K562 (cell line): ENCODE measurements around the gene ZNF646. TPM values are rescaled to one million over a fixed set of nuclear protein-coding genes. Genes with fewer than 3 reads are reported as not detected.

ENCODE experiments used
- BCL6 ChIP-seq: fragments of 250-450 bp; sonication (Bioruptor Pico); IDR thresholded peaks from 2 replicates; pipeline ENCODE4 v1.4.0; 2020
- CBX3 ChIP-seq, 2 experiments: IDR thresholded peaks; 1 replicate in 1 of 2; 2 replicates in 1 of 2; pipeline ENCODE4 v1.6.1; 2012; ENCODE audit warnings: inconsistent platforms in 2 of 2, low read length in 2 of 2, borderline replicate concordance in 1 of 2, control low read depth in 1 of 2
- HMGN3 ChIP-seq: IDR thresholded peaks from 2 replicates; pipeline ENCODE4 v1.6.1; 2011; ENCODE audit warnings: borderline replicate concordance, low read depth, mild to moderate bottlenecking, mixed read lengths, low read length; ENCODE audit not compliant: insufficient read length; ENCODE audit errors: extremely low read depth
- PHF8 ChIP-seq: fragments of 200-600 bp; sonication (generic); IDR thresholded peaks from 2 replicates; pipeline ENCODE4 v1.6.1; 2012; ENCODE audit warnings: mixed run types, mild to moderate bottlenecking, inconsistent platforms, low read length, moderate library complexity, borderline replicate concordance
- POLR2AphosphoS5 ChIP-seq: IDR thresholded peaks from 2 replicates; pipeline ENCODE4 v1.6.1; 2011; ENCODE audit warnings: mild to moderate bottlenecking, low read depth, low read length, moderate library complexity; ENCODE audit not compliant: control insufficient read depth, insufficient read depth
- TOE1 ChIP-seq, 2 experiments: fragments of 450-650 bp in 1 of 2; sonication (generic) in 1 of 2; formaldehyde crosslinking in 1 of 2; IDR thresholded peaks; 2 replicates each; pipeline versions ENCODE4 v1.7.1 to v1.8.0; 2016 to 2022; ENCODE audit warnings: borderline replicate concordance in 2 of 2, mild to moderate bottlenecking in 2 of 2, antibody characterized with exemption in 1 of 2, inconsistent platforms in 1 of 2, low read depth in 1 of 2, missing genetic modification reagents in 1 of 2, moderate library complexity in 1 of 2
- ZNF140 ChIP-seq: fragments of 250-450 bp; sonication (Bioruptor Pico); IDR thresholded peaks from 2 replicates; pipeline ENCODE4 v1.8.0; 2021; ENCODE audit warnings: moderate library complexity, mild to moderate bottlenecking, inconsistent platforms
- ZNF239 ChIP-seq: fragments of 250-450 bp; sonication (Bioruptor Pico); IDR thresholded peaks from 2 replicates; pipeline ENCODE4 v1.4.0; 2020; ENCODE audit warnings: mild to moderate bottlenecking
- ZNF253 ChIP-seq: fragments of 250-450 bp; sonication (Bioruptor Pico); conservative IDR thresholded peaks from 2 replicates; pipeline ENCODE4 v1.6.1; 2021; ENCODE audit warnings: mild to moderate bottlenecking
- ZNF263 ChIP-seq: sonication (generic); formaldehyde crosslinking; IDR thresholded peaks from 2 replicates; pipeline ENCODE4 v1.8.0; 2022; ENCODE audit warnings: mild to moderate bottlenecking, missing genetic modification reagents, borderline replicate concordance
- ZNF274 ChIP-seq: IDR thresholded peaks from 2 replicates; pipeline ENCODE4 v1.6.1; 2011; ENCODE audit warnings: low read depth, mild to moderate bottlenecking, low read length, moderate library complexity, borderline replicate concordance
- ZNF445 ChIP-seq: fragments of 250-450 bp; sonication (Bioruptor Pico); IDR thresholded peaks from 2 replicates; pipeline ENCODE4 v1.4.0; 2020; ENCODE audit warnings: low read depth, mild to moderate bottlenecking, moderate library complexity
- ZNF785 ChIP-seq: fragments of 250-450 bp; sonication (Bioruptor Pico); IDR thresholded peaks from 2 replicates; pipeline ENCODE4 v1.4.0; 2020; ENCODE audit warnings: mild to moderate bottlenecking
- polyA plus RNA-seq, 8 experiments: library from polyadenylated mRNA; depleted of rRNA in 4 of 8; stranded (reverse) in 5 of 8; unstranded in 3 of 8; fragments of >200 nt; fragmentation: Nextera tagmentation in 2 of 8; fragmentation: Illumina TruSeq in 1 of 8; extraction: Ambion mirVana in 2 of 8; extraction: Trizol in 1 of 8; gene quantifications; 2 replicates each; pipeline versions ENCODE4 v1.2.1 to v1.2.3, GENCODE V29; 2011 to 2014; ENCODE audit warnings: inconsistent platforms in 1 of 8, missing spikeins in 1 of 8
- total RNA-seq, 7 experiments: library from RNA; depleted of rRNA in 6 of 7; stranded (reverse); fragments of >200 nt in 6 of 7; fragmentation: Illumina TruSeq in 2 of 7; extraction: Trizol in 2 of 7; gene quantifications; 2 replicates each; pipeline versions ENCODE4 v1.2.1 to v1.2.3, GENCODE V29; 2011 to 2021; ENCODE audit warnings: low replicate concordance in 1 of 7
- TF ChIP-seq, protein P1 (sequence below): IDR thresholded peaks from 3 replicates; pipeline ENCODE4 v1.6.1; 2011; ENCODE audit warnings: borderline replicate concordance, mild to moderate bottlenecking, moderate library complexity; ENCODE audit not compliant: insufficient read length; ENCODE audit errors: extremely low read depth
- TF ChIP-seq, protein P2 (sequence below): sonication (generic); formaldehyde crosslinking; IDR thresholded peaks from 2 replicates; pipeline ENCODE4 v1.8.0; 2022; ENCODE audit warnings: mild to moderate bottlenecking, missing genetic modification reagents
- TF ChIP-seq, protein P3 (sequence below): IDR thresholded peaks from 2 replicates; pipeline ENCODE4 v1.6.1; 2011; ENCODE audit warnings: borderline replicate concordance, low read depth, mild to moderate bottlenecking, moderate library complexity, low read length; ENCODE audit not compliant: insufficient read depth, poor library complexity, severe bottlenecking

The ZNF646 gene
- total and polyA plus RNA-seq, 9 of the 15 experiments (the other 6 are each of a cell fraction or from before 2014, with no cell fraction given) = 0.08 to 20.6 (median 8.0) TPM

DNA sequence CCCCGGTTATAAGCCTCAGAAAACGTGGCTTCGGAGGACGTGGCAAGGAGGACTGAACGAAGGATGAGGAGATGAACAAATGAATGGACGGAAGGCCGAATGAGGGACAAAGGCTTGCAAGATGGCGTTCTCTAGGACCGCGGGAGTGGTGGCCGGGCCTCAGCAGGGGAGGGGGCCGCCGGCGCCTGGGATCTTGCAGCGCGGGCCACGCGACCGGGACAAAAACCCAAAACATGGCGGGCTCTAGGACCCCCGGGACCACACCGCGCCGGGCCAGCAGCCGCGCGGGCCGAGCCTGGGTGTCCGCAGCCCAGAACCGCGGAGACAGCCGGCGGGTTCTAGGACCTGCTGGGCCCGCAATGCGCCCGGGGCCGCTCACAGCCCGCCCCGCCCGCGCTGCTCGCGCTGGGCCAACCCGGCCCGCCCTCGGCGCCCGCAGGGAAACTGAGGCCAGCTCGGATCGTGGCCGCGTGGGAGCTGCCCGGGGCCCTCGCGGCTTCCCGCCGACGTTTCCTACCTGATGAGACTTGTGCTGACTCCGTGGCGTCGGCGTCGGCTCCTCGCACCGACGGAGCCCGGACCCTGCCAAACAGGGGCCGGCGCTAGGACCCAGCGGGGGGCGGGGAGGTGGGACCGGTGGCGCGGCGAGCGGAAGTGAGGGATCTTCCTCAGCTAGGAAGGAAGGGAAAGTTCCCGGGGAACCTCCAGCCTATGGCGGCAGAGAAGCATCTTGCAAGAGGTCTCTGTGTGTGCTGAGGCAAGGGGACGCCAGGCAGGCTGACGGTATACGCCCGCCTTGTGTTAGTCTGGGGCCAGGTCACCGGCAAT, 866 bp upstream of the ZNF646 start (continued):
- TF ChIP-seq ZNF253 (CRISPR knock-in tag) = no peak
- TF ChIP-seq BCL6 = no peak
- TF ChIP-seq ZNF274 = no peak
- TF ChIP-seq ZNF239 (CRISPR knock-in tag) = no peak
- TF ChIP-seq ZNF785 (CRISPR knock-in tag) = no peak
- TF ChIP-seq, protein P1, sequence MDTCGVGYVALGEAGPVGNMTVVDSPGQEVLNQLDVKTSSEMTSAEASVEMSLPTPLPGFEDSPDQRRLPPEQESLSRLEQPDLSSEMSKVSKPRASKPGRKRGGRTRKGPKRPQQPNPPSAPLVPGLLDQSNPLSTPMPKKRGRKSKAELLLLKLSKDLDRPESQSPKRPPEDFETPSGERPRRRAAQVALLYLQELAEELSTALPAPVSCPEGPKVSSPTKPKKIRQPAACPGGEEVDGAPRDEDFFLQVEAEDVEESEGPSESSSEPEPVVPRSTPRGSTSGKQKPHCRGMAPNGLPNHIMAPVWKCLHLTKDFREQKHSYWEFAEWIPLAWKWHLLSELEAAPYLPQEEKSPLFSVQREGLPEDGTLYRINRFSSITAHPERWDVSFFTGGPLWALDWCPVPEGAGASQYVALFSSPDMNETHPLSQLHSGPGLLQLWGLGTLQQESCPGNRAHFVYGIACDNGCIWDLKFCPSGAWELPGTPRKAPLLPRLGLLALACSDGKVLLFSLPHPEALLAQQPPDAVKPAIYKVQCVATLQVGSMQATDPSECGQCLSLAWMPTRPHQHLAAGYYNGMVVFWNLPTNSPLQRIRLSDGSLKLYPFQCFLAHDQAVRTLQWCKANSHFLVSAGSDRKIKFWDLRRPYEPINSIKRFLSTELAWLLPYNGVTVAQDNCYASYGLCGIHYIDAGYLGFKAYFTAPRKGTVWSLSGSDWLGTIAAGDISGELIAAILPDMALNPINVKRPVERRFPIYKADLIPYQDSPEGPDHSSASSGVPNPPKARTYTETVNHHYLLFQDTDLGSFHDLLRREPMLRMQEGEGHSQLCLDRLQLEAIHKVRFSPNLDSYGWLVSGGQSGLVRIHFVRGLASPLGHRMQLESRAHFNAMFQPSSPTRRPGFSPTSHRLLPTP = no peak
- TF ChIP-seq ZNF263 (CRISPR knock-in tag) = peak; percentile 26; the same call in 1 of the 2 replicates
- 0 out of 3 replicates have a peak, but pooled peaks of 1 of the 2 experiments have one; percentile 20 for TF ChIP-seq CBX3 (IDR thresholded peaks at IDR 0.05; ENCODE audit: borderline replicate concordance in 1 of 2, low read length in 2 of 2)
- peak; percentile 61 for TF ChIP-seq HMGN3
- no peak for TF ChIP-seq ZNF445
- no peak for TF ChIP-seq POLR2AphosphoS5
- TF ChIP-seq TOE1 (IDR thresholded peaks at IDR 0.05; ENCODE audit: borderline replicate concordance) = peak; percentile 99
- TF ChIP-seq TOE1 (CRISPR knock-in tag; IDR thresholded peaks at IDR 0.05; ENCODE audit: borderline replicate concordance, low read depth) = 0 out of 2 replicates have a peak, but pooled peaks have one; percentile 55
- TF ChIP-seq, protein P2, sequence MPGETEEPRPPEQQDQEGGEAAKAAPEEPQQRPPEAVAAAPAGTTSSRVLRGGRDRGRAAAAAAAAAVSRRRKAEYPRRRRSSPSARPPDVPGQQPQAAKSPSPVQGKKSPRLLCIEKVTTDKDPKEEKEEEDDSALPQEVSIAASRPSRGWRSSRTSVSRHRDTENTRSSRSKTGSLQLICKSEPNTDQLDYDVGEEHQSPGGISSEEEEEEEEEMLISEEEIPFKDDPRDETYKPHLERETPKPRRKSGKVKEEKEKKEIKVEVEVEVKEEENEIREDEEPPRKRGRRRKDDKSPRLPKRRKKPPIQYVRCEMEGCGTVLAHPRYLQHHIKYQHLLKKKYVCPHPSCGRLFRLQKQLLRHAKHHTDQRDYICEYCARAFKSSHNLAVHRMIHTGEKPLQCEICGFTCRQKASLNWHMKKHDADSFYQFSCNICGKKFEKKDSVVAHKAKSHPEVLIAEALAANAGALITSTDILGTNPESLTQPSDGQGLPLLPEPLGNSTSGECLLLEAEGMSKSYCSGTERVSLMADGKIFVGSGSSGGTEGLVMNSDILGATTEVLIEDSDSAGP (CRISPR knock-in tag) = 0 out of 2 replicates have a peak, but pooled peaks have one; percentile 45
- no peak for TF ChIP-seq ZNF140 (CRISPR knock-in tag)
- TF ChIP-seq, protein P3, sequence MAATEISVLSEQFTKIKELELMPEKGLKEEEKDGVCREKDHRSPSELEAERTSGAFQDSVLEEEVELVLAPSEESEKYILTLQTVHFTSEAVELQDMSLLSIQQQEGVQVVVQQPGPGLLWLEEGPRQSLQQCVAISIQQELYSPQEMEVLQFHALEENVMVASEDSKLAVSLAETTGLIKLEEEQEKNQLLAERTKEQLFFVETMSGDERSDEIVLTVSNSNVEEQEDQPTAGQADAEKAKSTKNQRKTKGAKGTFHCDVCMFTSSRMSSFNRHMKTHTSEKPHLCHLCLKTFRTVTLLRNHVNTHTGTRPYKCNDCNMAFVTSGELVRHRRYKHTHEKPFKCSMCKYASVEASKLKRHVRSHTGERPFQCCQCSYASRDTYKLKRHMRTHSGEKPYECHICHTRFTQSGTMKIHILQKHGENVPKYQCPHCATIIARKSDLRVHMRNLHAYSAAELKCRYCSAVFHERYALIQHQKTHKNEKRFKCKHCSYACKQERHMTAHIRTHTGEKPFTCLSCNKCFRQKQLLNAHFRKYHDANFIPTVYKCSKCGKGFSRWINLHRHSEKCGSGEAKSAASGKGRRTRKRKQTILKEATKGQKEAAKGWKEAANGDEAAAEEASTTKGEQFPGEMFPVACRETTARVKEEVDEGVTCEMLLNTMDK = no peak
- TF ChIP-seq PHF8 = peak; percentile 83; the same call in 1 of the 2 replicates
